KMS-11 (cell line): Measurements from ENCODE around the gene SLC8A1.

Experiments
- H2AFZ ChIP-seq: fragments of 200-600 bp; sonication (generic); 2 replicates; pipeline ENCODE4 v1.6.1; 2016; ENCODE audit warnings: antibody characterized with exemption, mixed run types, low read depth
- H3K27ac ChIP-seq: fragments of 200-600 bp; sonication (generic); 2 replicates; pipeline ENCODE4 v1.6.1; 2016; ENCODE audit warnings: mild to moderate bottlenecking, mixed run types
- H3K27me3 ChIP-seq: fragments of 200-600 bp; sonication (generic); 2 replicates; pipeline ENCODE4 v1.6.1; 2017; ENCODE audit warnings: mild to moderate bottlenecking, low read depth, mixed run types, moderate library complexity; ENCODE audit not compliant: insufficient read depth
- H3K36me3 ChIP-seq: fragments of 200-600 bp; sonication (generic); 2 replicates; pipeline ENCODE4 v1.6.1; 2017; ENCODE audit warnings: mild to moderate bottlenecking, mixed run types; ENCODE audit not compliant: insufficient read depth
- H3K4me1 ChIP-seq: fragments of 200-600 bp; sonication (generic); 2 replicates; pipeline ENCODE4 v1.6.1; 2016; ENCODE audit warnings: mild to moderate bottlenecking, low read depth, mixed run types; ENCODE audit not compliant: poor library complexity, severe bottlenecking
- H3K4me2 ChIP-seq: fragments of 200-600 bp; sonication (generic); 2 replicates; pipeline ENCODE4 v1.7.0; 2016; ENCODE audit warnings: mild to moderate bottlenecking, mixed run types
- H3K4me3 ChIP-seq: fragments of 200-600 bp; sonication (generic); IDR thresholded peaks from 2 replicates; pipeline ENCODE4 v1.6.1; 2017; ENCODE audit warnings: low read depth, low read length, mixed read lengths; ENCODE audit not compliant: insufficient read depth
- H3K79me2 ChIP-seq: fragments of 200-600 bp; sonication (generic); 2 replicates; pipeline ENCODE4 v1.6.1; 2016; ENCODE audit warnings: low read depth, mixed run types; ENCODE audit not compliant: insufficient read depth
- H3K9ac ChIP-seq: fragments of 200-600 bp; sonication (generic); 2 replicates; pipeline ENCODE4 v1.6.1; 2016; ENCODE audit warnings: mild to moderate bottlenecking, mixed run types
- H4K20me1 ChIP-seq: fragments of 200-600 bp; sonication (generic); 2 replicates; pipeline ENCODE4 v1.6.1; 2016; ENCODE audit warnings: mild to moderate bottlenecking, mixed run types; ENCODE audit not compliant: insufficient read depth
- CTCF ChIP-seq: fragments of 200-600 bp; sonication (generic); conservative IDR thresholded peaks from 2 replicates; pipeline ENCODE4 v1.6.1; 2017; ENCODE audit warnings: low read depth, mild to moderate bottlenecking, antibody characterized with exemption, low read length, moderate library complexity, mixed read lengths

Gene SLC8A1

GRCh38 chr2:40128796-40129195, 323.1 kb downstream of the SLC8A1 start:
- H3K36me3 ChIP-seq = no peaks in the 10 kb centered on the region
- H3K27me3 ChIP-seq = no peaks in the 10 kb centered on the region
- no peaks in the 10 kb centered on the region for H3K4me1 ChIP-seq
- no peak for TF ChIP-seq CTCF
- H4K20me1 ChIP-seq = no peaks in the 10 kb centered on the region
- no peaks in the 10 kb centered on the region for H3K79me2 ChIP-seq
- H3K9ac ChIP-seq = no peak overlapping the region
- no peak overlapping the region for H3K27ac ChIP-seq
- H3K4me3 ChIP-seq = no peak overlapping the region
- H3K4me2 ChIP-seq = no peak overlapping the region
- no peak overlapping the region for H2AFZ ChIP-seq

GRCh38 chr2:40127890-40128557, 323.9 kb downstream of the SLC8A1 start:
- H3K79me2 ChIP-seq = no peaks in the 10 kb centered on the region
- H4K20me1 ChIP-seq = no peaks in the 10 kb centered on the region
- no peak for TF ChIP-seq CTCF
- H3K4me3 ChIP-seq = no peak overlapping the region
- H3K4me2 ChIP-seq = no peak overlapping the region
- H3K27ac ChIP-seq = no peak overlapping the region
- no peak overlapping the region for H3K9ac ChIP-seq
- no peak overlapping the region for H2AFZ ChIP-seq
- no peaks in the 10 kb centered on the region for H3K27me3 ChIP-seq
- no peaks in the 10 kb centered on the region for H3K36me3 ChIP-seq
- no peaks in the 10 kb centered on the region for H3K4me1 ChIP-seq

DNA sequence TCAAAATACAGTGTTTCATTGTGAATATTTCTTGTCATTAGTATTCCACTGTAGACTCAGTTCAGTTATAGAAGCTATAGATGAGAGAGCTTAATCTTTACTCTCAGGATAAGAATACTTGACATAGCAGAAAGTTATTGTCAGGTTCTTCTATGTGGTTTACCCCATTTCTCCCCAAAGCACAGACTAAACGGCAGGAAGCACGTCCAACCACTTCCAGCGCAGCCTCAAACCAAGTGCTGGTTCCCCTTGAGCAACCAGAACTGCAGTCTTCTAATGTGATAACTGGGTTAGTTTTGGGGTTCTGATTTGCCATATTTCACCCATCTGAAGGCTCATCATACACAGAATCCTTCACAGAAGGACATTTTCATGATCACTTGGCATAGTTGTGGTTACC, 324.7 kb downstream of the SLC8A1 start:
- Histone ChIP-seq H4K20me1 (no peaks in the 10 kb centered on the region), H3K79me2 (no peaks in the 10 kb centered on the region), H2AFZ (no peak overlapping the region), H3K27me3 (no peaks in the 10 kb centered on the region), H3K4me1 (no peaks in the 10 kb centered on the region), H3K4me3 (no peak overlapping the region), H3K36me3 (no peaks in the 10 kb centered on the region), H3K4me2 (no peak overlapping the region), H3K9ac (no peak overlapping the region), H3K27ac (no peak overlapping the region)
- no peak for TF ChIP-seq CTCF

DNA sequence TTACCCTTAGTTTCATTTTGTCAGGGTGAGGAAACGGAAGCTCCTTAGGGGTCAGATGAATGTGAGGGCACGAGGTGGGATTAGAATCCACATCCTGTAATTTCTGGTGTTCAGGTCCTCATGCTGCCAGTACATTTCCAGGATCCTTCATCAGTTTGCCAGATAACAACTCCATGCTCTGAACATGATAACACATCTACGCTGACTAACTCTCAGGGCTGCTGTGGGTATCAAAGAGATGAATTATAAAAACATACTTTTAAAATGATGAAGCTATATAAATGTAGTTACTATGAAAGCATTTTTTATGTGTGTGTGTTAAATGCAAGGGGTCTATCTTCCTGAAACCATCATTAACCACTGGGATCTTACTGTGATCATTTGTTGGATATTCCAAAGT, 325.9 kb downstream of the SLC8A1 start:
- no peak overlapping the region for H2AFZ ChIP-seq
- no peaks in the 10 kb centered on the region for H3K27me3 ChIP-seq
- no peaks in the 10 kb centered on the region for H3K36me3 ChIP-seq
- H4K20me1 ChIP-seq = no peaks in the 10 kb centered on the region
- no peak overlapping the region for H3K4me2 ChIP-seq
- TF ChIP-seq CTCF = no peak
- H3K79me2 ChIP-seq = no peaks in the 10 kb centered on the region
- no peak overlapping the region for H3K4me3 ChIP-seq
- no peak overlapping the region for H3K27ac ChIP-seq
- no peaks in the 10 kb centered on the region for H3K4me1 ChIP-seq
- H3K9ac ChIP-seq = no peak overlapping the region
